Epithelial cell of esophagus (primary cell): ENCODE measurements around the gene LAPTM5.

Experiments used
- DNase-seq: peaks from one replicate; pipeline ENCODE4 v3.0.0; 2010; ENCODE audit warnings: low read depth
- H3K4me3 ChIP-seq: 2 replicates; pipeline ENCODE4 v1.5.1; 2011; ENCODE audit warnings: mild to moderate bottlenecking, low read length, control low read depth
- CTCF ChIP-seq: IDR thresholded peaks from 2 replicates; pipeline ENCODE4 v1.5.1; 2011; ENCODE audit warnings: low read depth, mild to moderate bottlenecking, low read length, control low read depth, inconsistent platforms; ENCODE audit not compliant: insufficient read depth; ENCODE audit errors: missing control alignments

LAPTM5 gene

GRCh38 chr1:30780409-30780808 lies 22.8 kb upstream of the LAPTM5 start:
- no peak overlapping the region for H3K4me3 ChIP-seq
- no peak for DNase-seq
- no peak for TF ChIP-seq CTCF

- peak; percentile 64 for DNase-seq
- TF ChIP-seq CTCF: peak; percentile 91
- no peak overlapping the region for H3K4me3 ChIP-seq
Measured at GRCh38 chr1:30779294-30780071, 21.9 kb upstream of the LAPTM5 start.

- no peak for TF ChIP-seq CTCF
- H3K4me3 ChIP-seq: no peak overlapping the region
- no peak for DNase-seq
Measured at GRCh38 chr1:30778979-30779293, 21.4 kb upstream of the LAPTM5 start.

- TF ChIP-seq CTCF: no peak
- H3K4me3 ChIP-seq: no peak overlapping the region
- peak; percentile 98 for DNase-seq
Measured at GRCh38 chr1:30778154-30778978, 20.8 kb upstream of the LAPTM5 start.

GRCh38 chr1:30777904-30778153 lies 20.3 kb upstream of the LAPTM5 start:
- no peak for DNase-seq
- TF ChIP-seq CTCF: no peak
- H3K4me3 ChIP-seq: no peak overlapping the region

GRCh38 chr1:30777060-30777903 lies 19.7 kb upstream of the LAPTM5 start:
- DNase-seq: no peak
- TF ChIP-seq CTCF: no peak
- no peak overlapping the region for H3K4me3 ChIP-seq
